ENCODE results near the gene SAP30BP.

The SAP30BP gene

DNA sequence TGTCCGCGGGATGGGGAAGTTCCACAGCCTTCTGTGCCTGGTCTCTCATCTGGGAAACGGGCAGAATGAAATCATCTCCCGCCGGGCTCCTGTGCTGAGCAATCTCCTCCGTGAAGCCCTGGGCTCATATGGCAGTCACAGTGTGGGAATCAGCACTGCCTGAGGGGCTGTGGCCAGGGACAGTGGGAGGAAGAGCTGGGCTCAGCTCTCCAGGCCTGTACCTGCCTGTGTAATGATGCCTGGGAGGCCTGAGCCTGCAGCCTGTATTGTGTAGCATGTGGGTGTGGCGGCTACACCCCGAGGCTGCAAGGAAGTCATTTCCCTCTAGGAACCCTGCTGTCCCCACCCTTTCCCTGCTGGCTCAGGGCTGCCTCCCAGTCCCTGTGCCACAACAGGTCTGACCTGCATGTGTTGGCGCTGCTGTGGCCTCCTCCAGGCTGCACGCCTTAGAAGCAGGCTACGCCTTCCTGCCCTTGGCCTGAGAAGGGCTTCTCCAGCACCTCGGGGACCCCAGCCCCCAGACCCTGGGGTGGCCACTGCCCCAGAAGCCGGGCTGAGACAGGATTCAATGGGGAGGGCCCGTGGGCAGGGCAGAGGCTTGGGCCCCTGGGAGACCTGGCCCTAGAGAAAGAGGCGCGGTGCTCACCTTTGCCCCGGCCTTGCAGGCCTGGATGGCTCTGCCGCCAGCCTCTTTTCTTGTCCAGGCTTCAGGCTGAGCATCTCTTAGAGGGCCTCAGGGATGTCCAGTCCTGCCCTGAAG is 56.2 kb downstream of the SAP30BP start:
- no peak for DNase-seq
- TF ChIP-seq, protein P1, sequence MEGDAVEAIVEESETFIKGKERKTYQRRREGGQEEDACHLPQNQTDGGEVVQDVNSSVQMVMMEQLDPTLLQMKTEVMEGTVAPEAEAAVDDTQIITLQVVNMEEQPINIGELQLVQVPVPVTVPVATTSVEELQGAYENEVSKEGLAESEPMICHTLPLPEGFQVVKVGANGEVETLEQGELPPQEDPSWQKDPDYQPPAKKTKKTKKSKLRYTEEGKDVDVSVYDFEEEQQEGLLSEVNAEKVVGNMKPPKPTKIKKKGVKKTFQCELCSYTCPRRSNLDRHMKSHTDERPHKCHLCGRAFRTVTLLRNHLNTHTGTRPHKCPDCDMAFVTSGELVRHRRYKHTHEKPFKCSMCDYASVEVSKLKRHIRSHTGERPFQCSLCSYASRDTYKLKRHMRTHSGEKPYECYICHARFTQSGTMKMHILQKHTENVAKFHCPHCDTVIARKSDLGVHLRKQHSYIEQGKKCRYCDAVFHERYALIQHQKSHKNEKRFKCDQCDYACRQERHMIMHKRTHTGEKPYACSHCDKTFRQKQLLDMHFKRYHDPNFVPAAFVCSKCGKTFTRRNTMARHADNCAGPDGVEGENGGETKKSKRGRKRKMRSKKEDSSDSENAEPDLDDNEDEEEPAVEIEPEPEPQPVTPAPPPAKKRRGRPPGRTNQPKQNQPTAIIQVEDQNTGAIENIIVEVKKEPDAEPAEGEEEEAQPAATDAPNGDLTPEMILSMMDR (IDR thresholded peaks at IDR 0.05; ENCODE audit: low read depth, low read length), result no peak
- Histone ChIP-seq H3K4me3 (ENCODE audit: low read depth, low read length) (no peak overlapping the region), H3K4me1 (no peaks in the 10 kb centered on the region), H3K36me3 (no peaks in the 10 kb centered on the region), H3K27me3 (peaks cover 40% of the 10 kb centered on the region), H3K9me3 (no peaks in the 10 kb centered on the region)

DNA sequence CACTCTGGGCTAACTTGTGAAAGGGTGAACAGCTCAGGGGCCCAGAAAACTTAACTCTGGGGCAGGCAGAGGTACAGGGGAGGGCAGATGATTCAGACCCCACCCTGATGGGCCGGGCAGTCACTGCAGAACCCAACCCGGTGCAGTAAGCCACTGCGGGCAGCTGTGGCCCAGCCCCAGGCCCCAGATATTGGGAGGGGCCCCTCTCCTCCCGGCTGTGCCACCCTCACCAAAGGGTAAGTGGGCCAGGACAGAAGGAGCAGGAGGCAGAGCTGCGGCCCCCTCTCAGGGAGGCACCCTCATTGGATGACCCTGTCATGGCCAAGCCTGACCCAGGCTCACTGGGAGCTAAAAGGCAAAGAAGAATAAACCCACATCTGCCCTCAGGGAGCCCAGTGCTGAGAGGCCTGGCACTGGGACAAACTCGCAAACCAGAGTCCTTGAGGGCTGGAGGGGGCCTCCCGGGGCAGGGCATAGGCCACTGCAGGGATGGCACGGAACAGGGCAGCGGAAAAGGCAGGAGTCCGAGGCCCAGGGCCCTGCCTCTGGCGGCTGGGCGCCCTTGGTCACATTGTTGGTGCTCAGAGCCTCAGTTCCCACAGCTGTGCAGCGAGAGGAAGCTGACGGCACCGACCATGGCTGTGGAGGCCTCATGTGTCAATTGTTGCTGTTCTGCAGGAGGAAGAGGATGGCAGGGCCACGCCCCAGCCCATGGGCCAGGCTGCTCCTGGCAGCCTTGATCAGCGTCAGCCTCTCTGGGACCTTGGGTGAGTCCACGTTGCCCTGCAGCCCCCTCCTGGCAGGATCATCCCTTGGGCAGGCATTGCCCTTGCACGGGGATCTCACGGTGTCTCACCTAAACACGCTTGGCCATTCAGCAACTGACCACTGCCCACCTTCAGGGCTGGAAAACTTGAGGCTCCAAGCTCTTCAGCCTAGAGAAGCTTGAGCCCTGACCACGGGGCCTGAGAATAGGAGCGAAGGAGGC is 57.2 kb downstream of the SAP30BP start:
- no peak overlapping the region for H3K4me3 ChIP-seq (ENCODE audit: low read depth, low read length)
- H3K27me3 ChIP-seq, result peaks cover 31% of the 10 kb centered on the region
- no peaks in the 10 kb centered on the region for H3K36me3 ChIP-seq
- H3K9me3 ChIP-seq, result no peaks in the 10 kb centered on the region
- no peak for DNase-seq
- TF ChIP-seq, protein P1 (IDR thresholded peaks at IDR 0.05; ENCODE audit: low read depth, low read length), result no peak
- H3K4me1 ChIP-seq, result no peaks in the 10 kb centered on the region

DNA sequence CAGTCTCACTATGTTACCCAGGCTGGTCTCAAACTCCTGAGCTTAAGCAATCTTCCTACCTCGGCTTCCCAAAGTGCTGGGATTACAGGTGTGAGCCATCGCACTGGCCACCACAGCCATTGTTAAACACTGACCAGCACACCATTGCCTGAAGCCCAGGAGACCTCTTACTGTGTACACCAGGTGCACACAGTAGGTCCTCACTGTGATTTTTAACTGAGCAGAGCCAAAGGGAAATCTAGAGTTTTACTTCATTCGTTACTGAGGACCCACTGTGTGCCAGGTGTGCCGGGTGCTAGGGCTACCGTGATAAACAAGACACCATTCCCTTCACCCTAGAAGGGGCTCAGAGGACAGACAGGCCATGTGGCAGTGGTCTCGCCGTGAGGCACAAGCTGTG is 58.4 kb downstream of the SAP30BP start:
- Histone ChIP-seq H3K27me3 (peaks cover 19% of the 10 kb centered on the region), H3K36me3 (no peaks in the 10 kb centered on the region), H3K9me3 (no peaks in the 10 kb centered on the region), H3K4me1 (no peaks in the 10 kb centered on the region), H3K4me3 (ENCODE audit: low read depth, low read length) (no peak overlapping the region)
- TF ChIP-seq, protein P1 (IDR thresholded peaks at IDR 0.05; ENCODE audit: low read depth, low read length), result no peak
- no peak for DNase-seq

- Histone ChIP-seq H3K4me1 (no peaks in the 10 kb centered on the region), H3K36me3 (no peaks in the 10 kb centered on the region), H3K4me3 (ENCODE audit: low read depth, low read length) (no peak overlapping the region), H3K27me3 (no peaks in the 10 kb centered on the region; the same call in 1 of the 2 replicates), H3K9me3 (no peaks in the 10 kb centered on the region)
- TF ChIP-seq, protein P1 (IDR thresholded peaks at IDR 0.05; ENCODE audit: low read depth, low read length), result no peak
- DNase-seq, result no peak
These were observed 60.3 kb downstream of the SAP30BP start for GRCh38 chr17:75727391-75727790.

- Histone ChIP-seq H3K4me3 (ENCODE audit: low read depth, low read length) (no peak overlapping the region), H3K36me3 (no peaks in the 10 kb centered on the region), H3K4me1 (no peaks in the 10 kb centered on the region), H3K27me3 (no peaks in the 10 kb centered on the region), H3K9me3 (no peaks in the 10 kb centered on the region)
- TF ChIP-seq, protein P1 (IDR thresholded peaks at IDR 0.05; ENCODE audit: low read depth, low read length), result no peak
- no peak for DNase-seq
These were observed 62.2 kb downstream of the SAP30BP start for GRCh38 chr17:75729351-75729750.

Data from BE2C (cell line).